ENCODE data around the gene ZNF429.

DNA sequence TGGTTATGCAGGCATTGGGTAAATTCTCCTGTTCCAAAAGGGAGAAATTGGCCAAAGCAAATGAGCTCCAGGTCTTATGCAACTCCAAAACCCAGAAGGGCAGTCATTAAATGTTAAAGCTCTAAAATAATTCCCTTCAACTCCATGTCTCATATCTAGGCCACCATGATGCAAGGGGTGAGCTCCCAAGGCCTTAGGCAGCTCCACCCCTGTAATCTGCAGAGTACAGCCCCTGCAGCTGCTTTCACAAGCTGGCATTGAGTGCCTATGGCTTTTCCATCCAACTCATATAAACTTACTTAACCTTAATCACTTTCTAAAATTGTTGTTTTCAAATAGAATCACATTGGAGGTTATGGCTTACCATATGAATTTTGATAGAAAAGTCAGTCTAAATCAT is 44.7 kb upstream of the ZNF429 start:
- TF ChIP-seq GATA3 (IDR thresholded peaks at IDR 0.05; ENCODE audit: low read depth, low read length), result no peak
- no peak for TF ChIP-seq GATA2 (IDR thresholded peaks at IDR 0.05; ENCODE audit: low read depth, low read length)
